ENCODE data around the gene CGNL1.

CGNL1 gene

DNA sequence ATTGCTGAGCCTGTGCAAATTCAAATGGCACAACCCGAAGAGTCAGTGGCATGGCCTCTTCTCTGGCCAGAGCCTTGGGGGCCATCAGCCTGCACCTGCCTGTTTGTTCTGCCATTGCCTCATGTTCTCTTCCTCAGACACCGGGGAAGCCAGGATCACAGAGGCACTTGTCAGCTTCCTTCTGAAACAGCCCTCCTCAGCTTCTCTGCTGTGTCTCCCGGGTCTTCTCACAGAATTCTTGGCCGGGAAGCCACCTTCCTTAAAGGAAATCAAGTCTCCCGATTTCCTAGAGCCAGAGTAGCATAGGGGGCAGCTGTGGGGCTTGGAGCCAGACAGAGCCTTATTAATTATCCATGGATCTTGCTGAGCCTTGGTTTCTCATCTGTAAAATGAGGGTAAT is 47.4 kb upstream of the CGNL1 start:
- Histone ChIP-seq H3K27ac (ENCODE audit: low read length) (no peak overlapping the region), H3K27me3 (ENCODE audit: insufficient read depth, low read length, poor library complexity) (peaks cover 9% of the 10 kb centered on the region), H3K4me1 (ENCODE audit: insufficient read depth, low read length) (peaks cover 17% of the 10 kb centered on the region), H3K4me2 (ENCODE audit: insufficient read depth, low read length) (no peak overlapping the region), H3K36me3 (ENCODE audit: insufficient read depth, low read length) (no peaks in the 10 kb centered on the region), H3K9ac (ENCODE audit: low read depth, low read length) (no peak overlapping the region), H3K4me3 (ENCODE audit: low read depth in 1 of 2, low read length in 2 of 2) (no peak overlapping the region), H3K9me3 (ENCODE audit: insufficient read depth, low read length, severe bottlenecking) (no peaks in the 10 kb centered on the region), H2AFZ (ENCODE audit: low read depth, low read length) (no peak overlapping the region), H4K20me1 (ENCODE audit: insufficient read depth, low read length) (no peaks in the 10 kb centered on the region), H3K79me2 (ENCODE audit: insufficient read depth, low read length) (no peaks in the 10 kb centered on the region)
- DNase-seq (no peak), ATAC-seq (ENCODE audit: insufficient read depth, low read depth) (no peak)
- TF ChIP-seq EZH2 (IDR thresholded peaks at IDR 0.05; ENCODE audit: borderline replicate concordance, low read depth, low read length, severe bottlenecking) (no peak), CTCF (IDR thresholded peaks at IDR 0.05; ENCODE audit: borderline replicate concordance, extremely low read depth, low read length, poor library complexity, severe bottlenecking) (no peak)

- H3K36me3 ChIP-seq (ENCODE audit: insufficient read depth, low read length): no peaks in the 10 kb centered on the region
- H3K4me3 ChIP-seq (ENCODE audit: low read depth in 1 of 2, low read length in 2 of 2): no peak overlapping the region
- no peak overlapping the region for H3K27ac ChIP-seq (ENCODE audit: low read length)
- no peak for TF ChIP-seq CTCF (IDR thresholded peaks at IDR 0.05; ENCODE audit: borderline replicate concordance, extremely low read depth, low read length, poor library complexity, severe bottlenecking)
- TF ChIP-seq EZH2 (IDR thresholded peaks at IDR 0.05; ENCODE audit: borderline replicate concordance, low read depth, low read length, severe bottlenecking): no peak
- no peak overlapping the region for H3K9ac ChIP-seq (ENCODE audit: low read depth, low read length)
- H3K27me3 ChIP-seq (ENCODE audit: insufficient read depth, low read length, poor library complexity): peaks cover 9% of the 10 kb centered on the region
- H3K4me1 ChIP-seq (ENCODE audit: insufficient read depth, low read length): peaks cover 10% of the 10 kb centered on the region
- ATAC-seq (ENCODE audit: insufficient read depth, low read depth): no peak
- H3K9me3 ChIP-seq (ENCODE audit: insufficient read depth, low read length, severe bottlenecking): no peaks in the 10 kb centered on the region
- no peak overlapping the region for H3K4me2 ChIP-seq (ENCODE audit: insufficient read depth, low read length)
- H2AFZ ChIP-seq (ENCODE audit: low read depth, low read length): no peak overlapping the region
- no peak for DNase-seq
- no peaks in the 10 kb centered on the region for H3K79me2 ChIP-seq (ENCODE audit: insufficient read depth, low read length)
- H4K20me1 ChIP-seq (ENCODE audit: insufficient read depth, low read length): no peaks in the 10 kb centered on the region
These were observed 46.5 kb upstream of the CGNL1 start for GRCh38 chr15:57329582-57330367.

- TF ChIP-seq EZH2 (IDR thresholded peaks at IDR 0.05; ENCODE audit: borderline replicate concordance, low read depth, low read length, severe bottlenecking) (no peak), CTCF (IDR thresholded peaks at IDR 0.05; ENCODE audit: borderline replicate concordance, extremely low read depth, low read length, poor library complexity, severe bottlenecking) (no peak)
- Histone ChIP-seq H4K20me1 (ENCODE audit: insufficient read depth, low read length) (no peaks in the 10 kb centered on the region), H3K4me1 (ENCODE audit: insufficient read depth, low read length) (peaks cover 8% of the 10 kb centered on the region), H3K79me2 (ENCODE audit: insufficient read depth, low read length) (no peaks in the 10 kb centered on the region), H3K9me3 (ENCODE audit: insufficient read depth, low read length, severe bottlenecking) (no peaks in the 10 kb centered on the region), H3K4me3 (ENCODE audit: low read depth in 1 of 2, low read length in 2 of 2) (no peak overlapping the region), H3K36me3 (ENCODE audit: insufficient read depth, low read length) (no peaks in the 10 kb centered on the region), H2AFZ (ENCODE audit: low read depth, low read length) (no peak overlapping the region), H3K4me2 (ENCODE audit: insufficient read depth, low read length) (no peak overlapping the region), H3K9ac (ENCODE audit: low read depth, low read length) (no peak overlapping the region), H3K27ac (ENCODE audit: low read length) (no peak overlapping the region), H3K27me3 (ENCODE audit: insufficient read depth, low read length, poor library complexity) (peaks cover 9% of the 10 kb centered on the region)
- ATAC-seq (ENCODE audit: insufficient read depth, low read depth) (no peak), DNase-seq (no peak)
These were observed 45.5 kb upstream of the CGNL1 start for GRCh38 chr15:57330619-57331340.

Data from DND-41 (cell line).